Effector memory CD4-positive, alpha-beta T cell (primary cell): ENCODE data around the gene LRBA.
"Not testable (repeated sequence)": the region's sequence is repeated elsewhere in the genome, so short reads cannot be mapped to it uniquely, and the experiment has no call there.

ENCODE experiments used
- DNase-seq, 3 donors: peaks; one replicate each; pipeline ENCODE4 v3.0.0-alpha.2; 2020
- H3K27ac ChIP-seq: 2 replicates; pipeline ENCODE4 v1.7.0; 2013; ENCODE audit warnings: mild to moderate bottlenecking, low read length, moderate library complexity; ENCODE audit not compliant: insufficient read depth, poor library complexity, severe bottlenecking
- H3K27me3 ChIP-seq: replicated peaks from 2 replicates; pipeline ENCODE4 v1.7.0; 2013; ENCODE audit warnings: mild to moderate bottlenecking, low read length; ENCODE audit not compliant: insufficient read depth, control insufficient read depth, poor library complexity, severe bottlenecking
- H3K36me3 ChIP-seq: 2 replicates; pipeline ENCODE4 v1.7.0; 2013; ENCODE audit warnings: mild to moderate bottlenecking, low read length, moderate library complexity; ENCODE audit not compliant: control insufficient read depth, insufficient read depth
- H3K4me1 ChIP-seq: 2 replicates; pipeline ENCODE4 v1.7.0; 2013; ENCODE audit warnings: low read length, mild to moderate bottlenecking; ENCODE audit not compliant: control insufficient read depth, insufficient read depth, poor library complexity, severe bottlenecking
- H3K4me3 ChIP-seq: 2 replicates; pipeline ENCODE4 v1.7.0; 2013; ENCODE audit warnings: low read length, low read depth, mild to moderate bottlenecking; ENCODE audit not compliant: insufficient read depth, poor library complexity, severe bottlenecking
- H3K9me3 ChIP-seq: 2 replicates; pipeline ENCODE4 v1.7.0; 2013; ENCODE audit warnings: mild to moderate bottlenecking, low read length, moderate library complexity; ENCODE audit not compliant: control insufficient read depth

The LRBA gene

GRCh38 chr4:150963602-150964345 is 51.3 kb downstream of the LRBA start:
- H3K27me3 ChIP-seq, H3K36me3 ChIP-seq, H3K4me1 ChIP-seq, H3K27ac ChIP-seq, DNase-seq, H3K9me3 ChIP-seq, H3K4me3 ChIP-seq: not testable (repeated sequence)

GRCh38 chr4:150962245-150962644 is 52.8 kb downstream of the LRBA start:
- Histone ChIP-seq H3K9me3 (peaks cover 6% of the 10 kb centered on the region), H3K36me3 (no peaks in the 10 kb centered on the region), H3K27ac (no peak overlapping the region), H3K27me3 (no peaks in the 10 kb centered on the region), H3K4me3 (no peak overlapping the region), H3K4me1 (no peaks in the 10 kb centered on the region)
- no peak for DNase-seq

- H3K9me3 ChIP-seq, result peaks cover 6% of the 10 kb centered on the region
- H3K4me1 ChIP-seq, result no peaks in the 10 kb centered on the region
- H3K36me3 ChIP-seq, result no peaks in the 10 kb centered on the region
- H3K27me3 ChIP-seq, result no peaks in the 10 kb centered on the region
- no peak for DNase-seq
- no peak overlapping the region for H3K4me3 ChIP-seq
- H3K27ac ChIP-seq, result no peak overlapping the region
Measured at GRCh38 chr4:150961566-150961965, 53.5 kb downstream of the LRBA start.

GRCh38 chr4:150960818-150961217 is 54.3 kb downstream of the LRBA start:
- no peaks in the 10 kb centered on the region for H3K36me3 ChIP-seq
- H3K4me3 ChIP-seq, result no peak overlapping the region
- H3K27me3 ChIP-seq, result no peaks in the 10 kb centered on the region
- H3K9me3 ChIP-seq, result peaks cover 6% of the 10 kb centered on the region
- no peak for DNase-seq
- no peak overlapping the region for H3K27ac ChIP-seq
- no peaks in the 10 kb centered on the region for H3K4me1 ChIP-seq

- no peaks in the 10 kb centered on the region for H3K36me3 ChIP-seq
- no peak overlapping the region for H3K4me3 ChIP-seq
- no peak overlapping the region for H3K27ac ChIP-seq
- peaks cover 6% of the 10 kb centered on the region for H3K9me3 ChIP-seq
- no peak for DNase-seq
- H3K4me1 ChIP-seq, result no peaks in the 10 kb centered on the region
- no peaks in the 10 kb centered on the region for H3K27me3 ChIP-seq
Measured at GRCh38 chr4:150960079-150960478, 55.0 kb downstream of the LRBA start.

GRCh38 chr4:150957981-150958380 is 57.1 kb downstream of the LRBA start:
- not testable (repeated sequence) for H3K27ac ChIP-seq, H3K9me3 ChIP-seq, H3K4me3 ChIP-seq, DNase-seq, H3K27me3 ChIP-seq, H3K4me1 ChIP-seq, H3K36me3 ChIP-seq

- not testable (repeated sequence) for DNase-seq, H3K27ac ChIP-seq, H3K27me3 ChIP-seq, H3K36me3 ChIP-seq, H3K9me3 ChIP-seq, H3K4me3 ChIP-seq, H3K4me1 ChIP-seq
Measured at GRCh38 chr4:150957095-150957494, 58.0 kb downstream of the LRBA start.

GRCh38 chr4:150953916-150954315 is 61.2 kb downstream of the LRBA start:
- H3K36me3 ChIP-seq, H3K27me3 ChIP-seq, H3K27ac ChIP-seq, H3K4me3 ChIP-seq, H3K9me3 ChIP-seq, DNase-seq, H3K4me1 ChIP-seq: not testable (repeated sequence)

- H3K4me3 ChIP-seq, result no peak overlapping the region
- H3K27ac ChIP-seq, result no peak overlapping the region
- DNase-seq, result no peak
Measured at GRCh38 chr4:150952167-150952845, 62.8 kb downstream of the LRBA start.

GRCh38 chr4:150950657-150951288 is 64.3 kb downstream of the LRBA start:
- no peaks in the 10 kb centered on the region for H3K4me1 ChIP-seq
- no peak for DNase-seq
- no peaks in the 10 kb centered on the region for H3K36me3 ChIP-seq
- no peak overlapping the region for H3K27ac ChIP-seq
- no peaks in the 10 kb centered on the region for H3K9me3 ChIP-seq
- no peaks in the 10 kb centered on the region for H3K27me3 ChIP-seq
- H3K4me3 ChIP-seq, result no peak overlapping the region

More at GRCh38 chr4:150952167-150952845, 62.8 kb downstream of the LRBA start:
- Histone ChIP-seq H3K27me3 (no peaks in the 10 kb centered on the region), H3K4me1 (no peaks in the 10 kb centered on the region), H3K9me3 (no peaks in the 10 kb centered on the region), H3K36me3 (no peaks in the 10 kb centered on the region)
